ENCODE measurements around the gene RNASE13.

- TF ChIP-seq CHD4 (IDR thresholded peaks at IDR 0.05; ENCODE audit: borderline replicate concordance) (no peak), CTCF (IDR thresholded peaks at IDR 0.05) (no peak), SREBF2 (IDR thresholded peaks at IDR 0.05) (no peak), RAD21 (conservative IDR thresholded peaks at IDR 0.05 in 1 of 2, IDR thresholded peaks at IDR 0.05 in 1 of 2) (no peak)
Observed at GRCh38 chr14:21057803-21058675, 23.4 kb upstream of the RNASE13 start, which contains the start of gene RNASE8.

Data from A549 (cell line).